ENCODE measurements around the gene STXBP6.

DNA sequence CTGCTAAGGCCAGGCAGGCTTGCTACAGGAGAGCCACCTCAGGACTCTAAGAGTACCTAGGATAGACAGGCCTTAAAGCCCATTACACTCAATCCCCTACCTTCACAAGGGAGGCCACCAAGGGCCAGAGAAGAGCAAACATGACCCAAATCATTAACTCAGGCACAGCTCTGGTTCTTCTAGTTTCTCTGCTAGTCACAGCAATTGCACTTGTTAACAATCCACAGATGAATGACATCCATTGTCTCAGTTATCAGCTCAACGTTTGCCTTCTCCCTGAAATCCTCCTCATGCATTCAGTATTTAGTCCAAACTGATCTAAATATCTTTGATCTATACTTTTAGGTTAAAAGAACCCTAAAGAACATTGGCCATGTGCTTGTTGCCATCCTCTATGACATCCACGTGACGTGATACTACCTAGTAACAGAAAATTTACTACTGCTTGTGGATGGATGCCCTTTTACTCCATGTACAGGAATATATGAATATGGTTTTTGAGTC, 164.5 kb downstream of the STXBP6 start:
- TF ChIP-seq, protein P1, sequence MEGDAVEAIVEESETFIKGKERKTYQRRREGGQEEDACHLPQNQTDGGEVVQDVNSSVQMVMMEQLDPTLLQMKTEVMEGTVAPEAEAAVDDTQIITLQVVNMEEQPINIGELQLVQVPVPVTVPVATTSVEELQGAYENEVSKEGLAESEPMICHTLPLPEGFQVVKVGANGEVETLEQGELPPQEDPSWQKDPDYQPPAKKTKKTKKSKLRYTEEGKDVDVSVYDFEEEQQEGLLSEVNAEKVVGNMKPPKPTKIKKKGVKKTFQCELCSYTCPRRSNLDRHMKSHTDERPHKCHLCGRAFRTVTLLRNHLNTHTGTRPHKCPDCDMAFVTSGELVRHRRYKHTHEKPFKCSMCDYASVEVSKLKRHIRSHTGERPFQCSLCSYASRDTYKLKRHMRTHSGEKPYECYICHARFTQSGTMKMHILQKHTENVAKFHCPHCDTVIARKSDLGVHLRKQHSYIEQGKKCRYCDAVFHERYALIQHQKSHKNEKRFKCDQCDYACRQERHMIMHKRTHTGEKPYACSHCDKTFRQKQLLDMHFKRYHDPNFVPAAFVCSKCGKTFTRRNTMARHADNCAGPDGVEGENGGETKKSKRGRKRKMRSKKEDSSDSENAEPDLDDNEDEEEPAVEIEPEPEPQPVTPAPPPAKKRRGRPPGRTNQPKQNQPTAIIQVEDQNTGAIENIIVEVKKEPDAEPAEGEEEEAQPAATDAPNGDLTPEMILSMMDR (CRISPR knock-in tag; IDR thresholded peaks at IDR 0.05), result no peak
- TF ChIP-seq ZSCAN20 (CRISPR knock-in tag; IDR thresholded peaks at IDR 0.05; ENCODE audit: borderline replicate concordance) (no peak), KLF9 (CRISPR knock-in tag; IDR thresholded peaks at IDR 0.05; ENCODE audit: low read depth) (no peak), FOSL1 (CRISPR knock-in tag; IDR thresholded peaks at IDR 0.05; ENCODE audit: borderline replicate concordance) (no peak), ZNF207 (IDR thresholded peaks at IDR 0.05; ENCODE audit: borderline replicate concordance) (no peak), POLR2A (IDR thresholded peaks at IDR 0.05; ENCODE audit: insufficient read depth in 1 of 2, low read depth in 2 of 2, low read length in 2 of 2) (no peak), HCFC1 (IDR thresholded peaks at IDR 0.05; ENCODE audit: low read depth, low read length) (no peak)
- TF ChIP-seq, protein P2, sequence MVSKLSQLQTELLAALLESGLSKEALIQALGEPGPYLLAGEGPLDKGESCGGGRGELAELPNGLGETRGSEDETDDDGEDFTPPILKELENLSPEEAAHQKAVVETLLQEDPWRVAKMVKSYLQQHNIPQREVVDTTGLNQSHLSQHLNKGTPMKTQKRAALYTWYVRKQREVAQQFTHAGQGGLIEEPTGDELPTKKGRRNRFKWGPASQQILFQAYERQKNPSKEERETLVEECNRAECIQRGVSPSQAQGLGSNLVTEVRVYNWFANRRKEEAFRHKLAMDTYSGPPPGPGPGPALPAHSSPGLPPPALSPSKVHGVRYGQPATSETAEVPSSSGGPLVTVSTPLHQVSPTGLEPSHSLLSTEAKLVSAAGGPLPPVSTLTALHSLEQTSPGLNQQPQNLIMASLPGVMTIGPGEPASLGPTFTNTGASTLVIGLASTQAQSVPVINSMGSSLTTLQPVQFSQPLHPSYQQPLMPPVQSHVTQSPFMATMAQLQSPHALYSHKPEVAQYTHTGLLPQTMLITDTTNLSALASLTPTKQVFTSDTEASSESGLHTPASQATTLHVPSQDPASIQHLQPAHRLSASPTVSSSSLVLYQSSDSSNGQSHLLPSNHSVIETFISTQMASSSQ (IDR thresholded peaks at IDR 0.05; ENCODE audit: low read depth), result no peak
- TF ChIP-seq, protein P2 (CRISPR knock-in tag; IDR thresholded peaks at IDR 0.05; ENCODE audit: borderline replicate concordance), result peak; percentile 86; the same call in 1 of the 2 replicates

Data from HepG2 (cell line).